Stimulated activated CD8-positive, alpha-beta memory T cell treated with anti-CD3 and anti-CD28 coated beads, Interleukin-15, amount 100 ng/mL, for 48 hours (primary cell): ENCODE measurements around the gene DAP.
"Not testable (repeated sequence)": the region's sequence is repeated elsewhere in the genome, so short reads cannot be mapped to it uniquely, and the experiment has no call there.

Source experiments
- DNase-seq, 2 donors: peaks; one replicate each; pipeline ENCODE4 v3.0.0-alpha.2; 2020; ENCODE audit warnings: low read depth in 2 of 2

DAP gene

GRCh38 chr5:10734832-10735523 is 26.1 kb downstream of the DAP start:
- no peak for DNase-seq

GRCh38 chr5:10734037-10734709 is 26.9 kb downstream of the DAP start:
- no peak for DNase-seq

GRCh38 chr5:10733426-10733825 is 27.6 kb downstream of the DAP start:
- DNase-seq = no peak

- no peak for DNase-seq
Observed at GRCh38 chr5:10731913-10732312, 29.1 kb downstream of the DAP start.

GRCh38 chr5:10730043-10730351 is 31.0 kb downstream of the DAP start:
- no peak for DNase-seq

GRCh38 chr5:10729320-10730042 is 31.6 kb downstream of the DAP start:
- no peak for DNase-seq

GRCh38 chr5:10728679-10729078 is 32.4 kb downstream of the DAP start:
- no peak for DNase-seq

GRCh38 chr5:10727861-10728260 is 33.2 kb downstream of the DAP start:
- DNase-seq = no peak

- DNase-seq = peak in 1 of 2 donors; percentile 32
Observed at GRCh38 chr5:10726913-10727517, 34.0 kb downstream of the DAP start.

- no peak for DNase-seq
Observed at GRCh38 chr5:10726179-10726912, 34.7 kb downstream of the DAP start.

- no peak for DNase-seq
Observed at GRCh38 chr5:10725636-10726035, 35.4 kb downstream of the DAP start.

GRCh38 chr5:10724781-10725507 is 36.1 kb downstream of the DAP start:
- DNase-seq = no peak

GRCh38 chr5:10723514-10723913 is 37.5 kb downstream of the DAP start:
- no peak for DNase-seq

GRCh38 chr5:10720766-10721165 is 40.3 kb downstream of the DAP start:
- DNase-seq = not testable (repeated sequence)

GRCh38 chr5:10719965-10720364 is 41.1 kb downstream of the DAP start:
- no peak for DNase-seq

- DNase-seq = not testable (repeated sequence)
Observed at GRCh38 chr5:10718617-10719016, 42.4 kb downstream of the DAP start.

GRCh38 chr5:10716825-10717224 is 44.2 kb downstream of the DAP start:
- not testable (repeated sequence) for DNase-seq

GRCh38 chr5:10715605-10716290 is 45.3 kb downstream of the DAP start:
- no peak for DNase-seq

- DNase-seq = no peak
Observed at GRCh38 chr5:10712574-10713366, 48.3 kb downstream of the DAP start.

- DNase-seq = no peak
Observed at GRCh38 chr5:10711562-10711961, 49.5 kb downstream of the DAP start.
